GM19372 (cell line): ENCODE data around the gene TBC1D14.

Source experiments
- ATAC-seq: cut with Tn5 transposase; IDR thresholded peaks from one replicate; pipeline ENCODE4 v1.9.1; 2021; ENCODE audit warnings: mild to moderate bottlenecking, low read depth, moderate library complexity; ENCODE audit not compliant: unreplicated experiment

TBC1D14 gene

DNA sequence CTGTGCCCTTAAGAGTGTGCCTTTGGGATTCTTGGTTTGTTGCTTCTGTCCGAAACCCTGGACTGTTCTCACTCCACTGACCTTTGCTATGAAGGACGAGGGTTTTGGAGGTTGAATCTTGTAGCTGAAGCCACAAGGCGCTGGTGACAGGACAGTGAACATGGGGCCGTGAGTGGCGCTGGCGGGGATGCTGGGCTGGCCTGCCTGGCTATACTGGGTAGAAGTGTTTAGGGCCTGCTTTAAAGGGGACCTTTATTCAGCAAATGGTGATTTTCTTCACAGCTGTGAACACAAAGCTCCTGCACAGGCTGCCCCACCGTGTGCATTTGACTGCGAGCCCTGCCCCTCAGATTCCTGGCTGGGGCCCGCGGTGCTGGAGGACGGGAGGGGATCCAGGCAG, 106.5 kb downstream of the TBC1D14 start:
- no peak for ATAC-seq

DNA sequence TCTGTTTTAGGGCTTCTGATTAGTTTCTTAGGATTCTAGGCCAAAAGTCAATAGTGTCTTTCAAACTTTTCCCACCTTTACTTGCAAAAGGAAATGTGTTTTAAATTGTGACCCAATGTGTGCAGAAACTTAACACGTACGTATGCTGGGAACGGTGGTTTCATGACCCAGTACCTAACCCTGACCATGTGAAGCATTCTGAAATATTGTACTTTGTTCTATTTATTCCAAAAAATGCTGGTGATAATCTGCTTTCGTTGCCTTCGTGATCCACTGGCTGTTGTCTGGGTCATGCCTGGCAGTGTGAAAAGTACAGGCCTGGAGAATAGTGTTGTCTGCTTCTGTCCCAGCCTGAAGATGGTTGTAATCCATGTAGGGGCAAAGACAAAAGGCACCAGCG, 106.9 kb downstream of the TBC1D14 start:
- no peak for ATAC-seq

DNA sequence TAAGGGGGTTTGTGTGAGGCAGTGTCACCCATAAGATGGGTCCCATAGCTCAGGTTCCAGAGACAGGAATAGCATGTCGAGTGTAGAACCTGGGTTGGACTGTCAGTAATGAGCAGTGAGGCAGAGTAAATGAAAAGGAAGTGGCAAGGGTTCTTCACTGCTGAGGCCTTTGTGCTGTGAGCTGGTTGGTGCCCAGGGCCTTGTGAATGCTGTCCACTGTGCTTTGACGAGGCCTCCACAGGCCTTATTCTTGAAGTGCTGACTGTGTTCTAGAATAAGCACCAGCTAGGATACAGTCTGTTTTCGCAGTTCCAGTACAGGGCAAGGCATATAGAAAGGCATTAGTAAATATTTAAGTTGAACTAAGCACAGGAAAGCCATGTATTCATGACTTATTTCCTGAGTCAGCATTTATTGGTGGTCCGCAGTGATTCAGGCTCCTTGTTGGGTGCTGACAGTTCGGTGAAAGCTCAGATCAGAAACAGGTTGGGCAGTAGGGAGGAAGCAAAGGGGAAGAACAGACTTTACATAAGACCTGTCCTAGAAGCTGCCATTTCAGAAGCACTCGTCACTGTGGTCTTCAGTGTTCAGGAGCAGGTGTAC, 107.9 kb downstream of the TBC1D14 start:
- ATAC-seq = no peak

DNA sequence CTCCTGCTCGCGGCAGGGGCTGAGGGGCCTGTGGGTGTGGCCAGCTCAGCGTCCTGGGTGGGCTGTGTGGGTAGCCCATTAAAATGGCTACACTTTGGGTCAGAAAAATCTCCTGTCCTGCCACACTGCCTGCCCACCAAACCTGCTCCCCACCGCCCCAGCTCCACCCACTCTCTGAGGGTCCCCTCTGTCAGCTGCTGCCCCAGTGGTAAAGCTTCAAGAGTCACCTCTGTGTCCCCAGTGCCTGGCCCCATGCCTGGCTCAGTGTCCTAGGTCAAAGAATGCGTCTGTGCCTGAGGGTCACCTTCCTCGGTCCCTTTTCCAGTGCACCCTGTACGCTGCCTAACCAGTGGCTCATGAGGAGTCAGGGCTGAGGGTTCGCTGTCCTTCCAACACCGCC, 108.7 kb downstream of the TBC1D14 start:
- no peak for ATAC-seq

DNA sequence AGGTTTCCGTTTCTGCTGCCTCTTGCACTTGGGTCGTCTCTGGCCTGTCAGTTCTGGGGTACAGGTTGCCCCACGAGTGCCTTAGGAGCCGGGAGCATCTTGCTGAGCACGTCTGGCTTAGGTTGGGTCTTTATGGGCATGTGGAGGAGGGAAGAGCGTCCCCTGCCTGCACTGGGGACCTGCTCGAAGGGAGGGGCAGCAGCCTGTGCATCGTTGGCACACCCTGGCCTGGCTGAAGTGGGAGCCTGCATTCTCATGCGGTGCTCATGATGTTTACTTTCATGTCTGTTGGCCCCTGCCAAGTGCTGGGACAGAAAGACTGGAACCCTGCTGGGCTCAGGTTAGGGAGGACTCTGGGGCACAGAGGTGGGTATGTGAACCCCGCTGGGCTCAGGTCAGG, 109.7 kb downstream of the TBC1D14 start:
- no peak for ATAC-seq

DNA sequence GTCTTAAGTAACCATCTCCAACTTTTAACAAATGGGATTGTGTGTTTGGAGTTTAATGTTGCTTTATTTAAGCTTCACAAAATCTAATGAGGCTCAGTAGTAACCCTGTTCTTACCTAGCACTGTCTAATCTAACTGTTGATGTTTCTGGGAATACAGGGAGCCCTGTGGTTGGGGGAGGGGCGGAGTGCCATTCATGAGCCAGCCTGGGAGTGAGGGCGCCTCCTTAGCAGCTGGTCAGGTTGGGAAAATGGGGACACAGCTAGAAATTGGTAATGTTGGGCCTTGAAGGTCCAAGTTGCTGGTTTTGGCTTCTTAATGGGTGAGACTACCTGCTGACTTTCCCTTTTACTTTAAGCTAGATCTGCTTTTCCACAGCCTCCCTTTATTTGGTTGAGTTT, 110.7 kb downstream of the TBC1D14 start:
- no peak for ATAC-seq

DNA sequence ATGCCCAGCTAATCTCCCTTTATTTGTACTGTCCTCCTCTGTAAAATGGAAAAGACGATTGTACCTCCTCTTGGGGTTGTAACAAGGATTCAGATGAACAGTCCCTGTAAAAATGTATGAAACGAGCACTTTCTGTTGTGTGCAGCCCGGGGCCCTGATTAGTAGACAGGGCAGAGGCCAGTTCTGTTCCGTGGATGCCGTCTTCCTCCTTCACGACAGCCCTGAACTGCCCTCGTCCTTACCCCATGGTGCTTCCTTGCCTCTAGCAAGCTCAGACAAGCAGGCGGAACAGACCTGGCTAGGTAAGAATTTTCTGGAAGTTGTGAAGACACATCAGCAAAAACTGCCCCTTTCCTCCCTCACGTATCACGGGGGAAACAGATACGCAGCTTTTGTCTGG, 111.2 kb downstream of the TBC1D14 start:
- ATAC-seq = no peak

DNA sequence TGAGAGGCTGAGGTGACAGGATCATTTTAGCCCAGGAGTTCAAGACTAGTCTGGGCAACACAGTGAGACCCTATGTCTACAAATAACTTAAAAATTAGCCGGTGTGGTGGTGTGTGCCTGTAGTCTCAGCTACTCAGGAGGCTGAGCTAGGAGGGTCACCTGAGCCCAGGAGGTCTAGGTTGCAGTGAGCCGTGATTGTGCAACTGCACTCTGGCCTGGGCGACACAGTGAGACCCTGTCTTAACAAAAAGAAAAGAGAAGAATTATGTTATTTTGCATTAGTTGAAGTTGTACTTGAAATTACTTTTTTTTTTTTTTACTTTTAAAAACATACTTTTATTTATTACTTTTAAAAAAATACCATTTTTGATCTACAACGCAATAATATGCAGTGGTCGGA, 111.7 kb downstream of the TBC1D14 start:
- no peak for ATAC-seq

DNA sequence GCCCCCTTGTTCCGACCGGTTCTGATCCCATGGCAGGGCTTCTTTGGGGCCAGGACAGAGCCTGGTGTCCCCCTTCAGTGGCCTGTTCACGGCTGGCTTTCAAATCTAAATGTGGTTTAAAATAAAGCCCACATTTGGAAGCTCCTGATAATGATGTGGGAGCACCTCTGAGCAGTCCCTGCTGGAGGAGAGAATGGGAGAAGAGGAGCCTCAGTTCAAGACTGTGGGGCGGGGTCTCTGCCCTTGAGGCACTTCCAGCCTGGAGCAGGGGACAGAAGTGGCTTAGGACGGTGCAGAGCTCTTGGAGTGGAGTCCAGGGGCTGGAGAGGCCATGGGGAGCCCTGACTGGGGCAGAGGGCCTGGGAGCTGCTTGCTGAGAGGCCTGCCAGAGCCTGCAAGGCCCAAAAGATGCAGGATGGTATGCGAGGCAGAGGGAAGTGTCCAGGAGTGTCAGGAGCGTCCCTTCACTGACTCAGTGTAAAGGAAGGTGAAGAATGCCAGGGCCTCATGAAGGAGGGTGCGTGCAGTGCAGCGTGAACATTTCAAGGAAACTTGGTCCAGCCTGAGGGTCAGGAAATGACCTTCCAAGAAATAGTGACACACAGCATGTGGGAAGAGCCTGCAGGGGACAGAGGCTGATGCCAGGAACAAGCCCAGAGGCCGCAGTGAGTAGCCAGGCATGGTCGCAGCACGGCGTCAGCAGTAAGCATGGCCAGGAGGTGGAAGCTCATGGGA, 112.5 kb downstream of the TBC1D14 start:
- no peak for ATAC-seq

DNA sequence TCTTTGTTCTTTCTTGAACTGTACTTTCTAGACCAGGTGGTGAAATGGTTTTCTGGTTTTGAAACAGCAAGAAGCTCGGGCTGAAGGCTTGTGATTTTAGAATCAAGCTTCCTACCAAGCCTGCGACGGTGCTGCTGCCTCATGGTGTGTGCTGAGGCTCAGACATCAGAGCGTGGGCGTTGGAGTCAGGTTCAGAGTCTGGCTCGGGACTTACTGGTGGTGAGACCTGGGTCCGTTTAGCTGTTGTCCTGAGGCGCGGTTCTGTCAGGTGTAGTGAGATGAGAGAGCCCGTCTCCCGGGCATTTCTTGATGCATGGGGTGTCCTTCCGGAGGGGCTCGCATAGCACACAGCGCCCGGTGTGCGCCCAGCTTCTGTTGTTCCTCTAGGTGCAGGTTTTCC, 113.9 kb downstream of the TBC1D14 start:
- no peak for ATAC-seq

DNA sequence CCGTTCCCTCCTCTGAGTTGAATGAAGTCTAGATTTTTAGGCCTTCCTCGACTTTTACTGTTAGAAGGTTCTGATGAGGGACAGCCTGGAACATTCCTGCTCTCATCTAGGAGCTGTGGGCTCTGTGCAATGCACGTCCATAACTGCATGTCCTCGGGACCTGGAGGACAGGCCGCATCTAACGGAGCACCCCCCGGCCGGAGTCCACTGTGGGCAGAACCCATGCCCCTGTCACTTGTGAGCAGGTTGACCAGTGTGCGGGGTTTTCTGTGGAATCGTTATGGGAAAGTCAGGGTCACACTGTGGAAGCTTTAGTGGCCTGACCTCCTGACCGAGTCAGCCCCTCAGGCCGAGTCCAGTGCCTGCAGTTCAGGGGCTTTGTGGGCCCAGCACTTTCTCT, 114.3 kb downstream of the TBC1D14 start:
- no peak for ATAC-seq

DNA sequence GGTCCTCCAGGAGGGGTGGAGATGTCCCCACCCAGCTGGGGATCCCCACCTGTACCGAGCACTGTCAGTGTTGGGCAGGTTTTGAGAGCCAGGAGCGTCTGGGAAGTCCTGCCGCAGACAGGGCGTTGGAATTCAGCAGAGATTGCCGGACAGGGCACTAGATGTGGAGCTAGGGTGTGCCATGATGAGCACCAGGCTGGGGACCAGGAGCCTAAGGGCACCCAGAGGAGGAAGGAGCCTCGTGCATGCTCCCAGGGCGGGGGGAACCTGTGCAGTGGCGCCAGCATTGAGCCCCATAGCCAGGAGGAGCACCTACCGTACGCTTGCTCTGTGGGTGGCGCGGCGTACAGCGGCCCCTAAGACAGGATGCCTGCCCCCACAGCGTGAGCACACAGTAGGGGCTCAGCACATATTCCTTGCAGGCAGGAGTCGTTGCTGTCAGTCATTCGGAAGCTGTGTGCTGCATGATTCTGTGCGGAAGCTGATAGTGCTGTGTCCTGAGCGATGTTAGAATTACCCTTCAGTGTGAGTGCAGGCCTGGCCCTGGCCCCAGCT, 114.8 kb downstream of the TBC1D14 start:
- no peak for ATAC-seq

DNA sequence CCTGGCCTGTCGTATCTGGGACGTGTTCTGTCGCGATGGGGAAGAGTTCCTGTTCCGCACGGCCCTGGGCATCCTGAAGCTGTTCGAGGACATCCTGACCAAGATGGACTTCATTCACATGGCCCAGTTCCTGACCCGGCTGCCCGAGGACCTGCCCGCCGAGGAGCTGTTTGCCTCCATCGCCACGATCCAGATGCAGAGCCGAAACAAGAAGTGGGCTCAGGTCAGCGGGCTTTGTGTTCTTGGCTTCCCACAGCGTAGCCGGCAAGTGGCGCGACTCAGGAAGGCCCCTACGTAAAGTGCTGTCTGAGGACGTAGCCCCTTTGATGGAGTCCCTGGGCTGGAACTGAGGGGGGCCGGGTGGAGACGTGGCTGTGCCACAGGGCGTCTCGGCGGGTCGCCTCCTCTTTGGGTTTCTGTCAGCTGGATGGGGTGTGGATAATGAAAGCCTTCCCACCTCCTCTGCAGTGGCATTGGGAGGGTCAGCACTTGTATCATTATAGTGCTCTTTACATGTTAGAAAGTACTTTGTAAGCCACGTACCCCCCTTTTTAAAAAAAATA, 115.5 kb downstream of the TBC1D14 start:
- no peak for ATAC-seq

DNA sequence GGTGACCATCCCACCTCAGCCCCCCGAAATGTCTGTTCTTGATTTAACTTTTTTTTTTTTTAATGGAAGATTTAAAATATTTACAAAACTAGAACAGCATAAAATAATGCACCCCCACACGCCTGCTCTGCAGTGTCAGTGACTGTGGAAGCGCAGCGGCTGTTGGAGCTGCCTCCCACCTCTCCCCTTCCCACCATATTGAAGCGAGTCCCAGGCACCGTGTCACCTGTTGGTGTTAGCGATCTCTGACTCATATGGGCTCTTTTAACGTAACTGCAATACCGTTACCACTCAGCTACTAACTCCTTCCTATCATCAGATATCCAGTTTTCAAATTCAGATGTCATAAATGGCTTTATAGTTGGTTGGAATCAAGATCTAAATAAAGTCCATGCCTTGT, 116.5 kb downstream of the TBC1D14 start:
- no peak for ATAC-seq

DNA sequence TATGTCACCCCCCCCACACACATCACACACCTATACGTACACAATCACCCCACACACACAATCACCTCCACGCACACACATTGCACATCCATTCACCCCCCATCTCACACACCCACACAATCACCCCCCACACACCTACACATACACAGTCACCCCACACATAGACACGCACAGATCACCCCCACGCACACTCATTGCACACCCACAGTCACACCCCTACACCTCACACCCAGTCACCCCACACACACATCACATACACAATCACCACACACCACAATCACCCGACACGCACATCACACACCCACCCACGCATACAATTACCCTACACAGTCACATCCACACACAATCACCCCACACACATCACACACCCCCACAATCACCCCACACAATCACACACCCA, 117.7 kb downstream of the TBC1D14 start:
- no peak for ATAC-seq

DNA sequence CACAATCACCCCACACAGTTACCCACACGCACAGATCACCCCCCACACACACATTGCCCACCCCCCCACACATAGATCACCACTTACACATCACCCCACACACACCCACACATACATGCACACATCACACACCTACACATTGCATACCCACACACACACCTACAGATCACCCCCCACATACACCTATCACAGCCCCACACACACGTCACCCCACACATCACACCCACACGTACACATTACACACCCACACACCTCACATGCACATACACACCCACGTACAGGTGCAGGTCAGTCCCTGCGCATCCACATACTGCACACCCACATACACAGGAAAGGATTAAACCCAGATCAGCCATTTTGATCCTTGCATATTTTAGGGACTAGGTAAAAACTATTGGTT, 118.3 kb downstream of the TBC1D14 start:
- ATAC-seq = no peak

DNA sequence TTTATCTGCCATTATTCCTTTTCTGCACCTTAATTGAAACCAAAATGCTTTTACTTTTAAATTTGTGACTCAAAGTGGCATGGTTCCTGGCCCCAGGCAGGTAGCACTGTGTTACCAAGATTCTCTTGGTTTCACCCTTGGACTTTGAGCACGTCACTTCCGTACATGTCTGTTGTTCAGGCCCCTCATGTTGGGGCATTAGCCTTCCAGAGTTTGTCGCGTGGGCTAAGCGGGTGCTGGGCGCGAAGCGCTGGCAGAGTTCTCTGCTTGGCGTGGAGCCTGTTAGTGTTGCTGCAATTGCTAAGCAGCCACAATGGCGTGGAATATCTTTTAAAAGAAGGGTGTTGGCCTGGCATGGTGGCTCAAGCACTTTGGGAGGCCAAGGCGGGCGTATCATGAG, 119.6 kb downstream of the TBC1D14 start:
- ATAC-seq = no peak

DNA sequence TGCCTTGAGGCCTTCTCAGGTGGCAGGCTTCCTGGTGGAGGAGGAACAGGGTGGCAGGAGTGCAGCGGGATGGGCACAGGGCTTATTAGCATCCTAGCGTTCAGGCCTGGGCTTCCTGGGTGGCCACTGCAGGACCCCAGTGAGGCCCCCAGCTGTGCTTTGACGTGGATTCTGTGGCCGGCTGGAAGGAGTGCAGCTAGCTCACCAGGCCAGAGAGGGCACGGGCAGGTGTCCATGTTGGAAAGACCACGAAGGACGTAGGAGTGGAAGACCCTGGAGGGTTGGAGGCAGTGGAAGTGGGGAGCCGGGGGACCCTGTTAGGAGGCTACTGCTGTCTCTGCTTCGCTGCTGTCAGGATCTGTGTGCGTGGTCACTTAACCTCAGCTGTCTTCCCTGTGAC, 120.3 kb downstream of the TBC1D14 start:
- no peak for ATAC-seq

DNA sequence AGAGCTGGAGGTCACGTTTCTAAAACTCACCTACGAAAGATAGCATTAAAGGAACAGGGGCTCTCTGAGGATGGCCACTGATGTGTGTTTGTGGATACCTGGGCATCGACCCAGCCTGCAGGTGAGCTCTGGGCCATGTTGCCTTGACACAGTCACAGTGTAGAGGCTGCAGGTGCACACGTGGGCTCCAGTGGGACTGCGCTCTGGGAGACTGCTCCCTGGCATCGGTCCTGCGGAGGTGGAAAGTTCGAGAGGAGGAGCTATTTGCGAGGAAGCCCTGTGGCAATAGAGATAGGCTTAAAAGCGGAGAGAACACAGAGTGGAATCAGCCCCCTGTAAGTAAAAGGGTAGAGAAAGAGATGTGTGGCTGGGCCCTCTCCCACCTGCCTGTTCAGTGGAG, 121.2 kb downstream of the TBC1D14 start:
- no peak for ATAC-seq

DNA sequence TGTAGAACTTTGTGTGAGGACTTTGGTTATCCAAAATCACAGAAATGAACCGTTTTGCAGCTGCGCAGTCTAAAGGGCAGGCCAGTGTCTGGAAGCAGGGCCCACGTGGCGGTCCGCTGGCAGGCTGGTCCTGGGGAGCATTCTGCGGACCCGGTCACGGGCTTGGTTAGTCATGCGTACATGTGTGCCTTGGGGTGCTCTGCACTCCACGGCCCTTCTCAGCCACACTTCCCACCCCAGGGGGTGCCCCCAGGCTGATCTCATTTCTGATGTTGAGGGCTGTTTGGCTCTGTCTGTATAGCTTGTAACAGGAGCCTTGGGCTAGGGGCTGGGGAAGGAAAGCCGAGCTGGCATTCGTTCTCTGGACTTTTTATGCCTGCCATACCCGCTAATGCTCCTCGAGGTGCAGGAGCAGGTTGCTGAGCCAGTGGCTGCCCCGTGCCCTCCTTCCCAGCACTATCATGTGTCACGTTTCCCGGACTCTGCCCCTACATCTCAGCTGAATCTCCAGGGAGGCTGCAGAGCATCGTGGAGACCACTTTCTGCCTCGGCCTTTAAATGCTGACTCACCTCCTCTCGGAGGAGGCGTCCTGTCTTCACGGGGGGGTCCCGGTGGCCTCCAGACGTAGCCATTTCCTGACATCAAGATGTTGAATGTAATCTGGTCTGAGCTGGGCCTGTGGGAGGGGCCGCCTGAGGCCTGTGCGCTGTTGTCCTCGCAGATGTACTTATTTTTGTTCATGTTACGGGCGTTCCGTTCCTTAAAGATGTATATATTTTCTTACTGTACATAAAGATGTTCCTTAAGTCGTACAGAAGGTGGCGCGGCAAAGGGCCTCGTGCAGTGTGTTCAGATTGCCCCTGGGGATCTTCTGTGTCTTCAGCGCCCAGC, 122.2 kb downstream of the TBC1D14 start:
- no peak for ATAC-seq

DNA sequence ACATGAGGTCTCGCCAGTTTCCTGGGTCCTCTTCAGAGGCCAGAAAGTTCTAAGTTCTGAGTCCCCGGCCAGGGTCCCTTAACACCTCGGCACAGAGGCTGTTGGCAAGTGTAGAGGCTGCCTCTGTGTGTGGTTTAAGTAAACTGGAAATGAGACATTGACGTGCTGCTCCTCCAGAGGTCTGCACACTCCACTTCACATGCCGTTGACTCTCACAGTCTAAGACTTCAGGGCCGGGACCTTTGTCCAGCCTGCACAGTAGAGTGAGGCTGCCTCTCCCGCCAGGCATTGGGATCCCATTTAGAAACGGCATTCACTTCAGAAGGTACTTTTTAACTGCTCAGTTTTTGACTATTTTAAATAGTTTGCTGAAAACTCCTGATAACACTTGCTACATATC, 123.0 kb downstream of the TBC1D14 start:
- no peak for ATAC-seq
